ENCODE measurements around the gene ABLIM2.

ABLIM2 gene

DNA sequence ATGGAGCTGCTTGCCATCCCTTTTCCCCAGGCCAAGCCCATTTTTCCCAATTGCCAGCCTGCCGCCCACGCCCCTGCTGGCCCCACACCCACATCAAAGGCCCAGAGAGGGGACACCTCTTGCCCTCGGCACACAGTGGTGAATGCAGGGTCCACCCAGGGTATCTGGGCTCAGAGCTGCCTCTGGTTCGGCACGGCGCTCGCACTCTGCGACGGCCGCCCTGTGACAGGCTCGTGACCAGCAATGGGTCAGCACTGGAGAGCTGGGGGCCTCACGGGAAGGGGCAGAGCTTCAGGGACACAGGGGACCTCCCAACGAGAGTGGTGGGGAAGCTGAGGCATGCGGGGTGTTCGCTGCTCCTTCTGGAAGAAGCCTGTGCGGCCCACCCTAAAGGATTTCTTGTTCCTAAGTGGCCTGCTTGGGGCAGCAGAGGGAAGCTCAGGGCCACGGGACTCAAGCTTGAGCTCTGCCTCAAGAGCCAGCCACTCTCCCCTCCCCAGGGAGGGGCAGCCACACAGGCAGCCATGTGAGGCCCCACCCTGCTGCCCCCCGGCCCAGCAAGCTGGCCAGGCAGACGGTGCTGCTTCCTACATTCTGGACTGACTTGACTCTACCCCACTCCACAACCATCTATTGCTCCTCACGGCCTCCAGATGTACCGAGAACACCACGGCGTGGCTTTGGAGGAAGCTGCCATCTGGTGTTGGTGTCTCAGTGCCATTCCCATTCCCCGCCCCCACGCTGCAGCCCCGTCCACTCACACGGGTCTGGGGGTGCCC lies 73.7 kb downstream of the ABLIM2 start:
- no peak for DNase-seq (ENCODE audit: low read depth, low spot score)

- no peak for DNase-seq (ENCODE audit: low read depth, low spot score)
Measured at GRCh38 chr4:8084031-8084660, 74.5 kb downstream of the ABLIM2 start.

- DNase-seq (ENCODE audit: low read depth, low spot score) = no peak
Measured at GRCh38 chr4:8083086-8083825, 75.4 kb downstream of the ABLIM2 start.

GRCh38 chr4:8082517-8083055 lies 76.0 kb downstream of the ABLIM2 start:
- DNase-seq (ENCODE audit: low read depth, low spot score) = no peak

- no peak for DNase-seq (ENCODE audit: low read depth, low spot score)
Measured at GRCh38 chr4:8081621-8082516, 76.7 kb downstream of the ABLIM2 start.

DNA sequence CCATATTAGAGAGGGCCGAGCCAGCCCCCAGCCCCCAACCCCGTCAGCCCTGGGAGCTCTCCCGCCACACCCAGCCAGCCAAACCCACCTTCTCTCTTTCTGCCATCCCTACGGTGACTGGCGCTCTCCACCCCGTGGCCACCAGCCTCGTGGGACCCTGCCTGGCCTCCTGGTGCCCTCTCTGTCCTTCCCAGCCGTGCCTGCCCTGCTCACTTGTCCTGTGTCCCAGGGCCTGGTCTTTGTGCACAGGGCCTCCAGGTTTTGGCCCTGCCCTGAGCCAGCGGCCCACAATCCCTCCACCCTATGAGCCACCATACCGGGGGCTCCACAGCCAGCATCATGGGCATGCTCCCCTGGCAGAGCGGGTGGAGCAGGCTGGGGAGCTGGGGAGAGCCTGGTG lies 77.4 kb downstream of the ABLIM2 start:
- DNase-seq (ENCODE audit: low read depth, low spot score) = no peak

DNA sequence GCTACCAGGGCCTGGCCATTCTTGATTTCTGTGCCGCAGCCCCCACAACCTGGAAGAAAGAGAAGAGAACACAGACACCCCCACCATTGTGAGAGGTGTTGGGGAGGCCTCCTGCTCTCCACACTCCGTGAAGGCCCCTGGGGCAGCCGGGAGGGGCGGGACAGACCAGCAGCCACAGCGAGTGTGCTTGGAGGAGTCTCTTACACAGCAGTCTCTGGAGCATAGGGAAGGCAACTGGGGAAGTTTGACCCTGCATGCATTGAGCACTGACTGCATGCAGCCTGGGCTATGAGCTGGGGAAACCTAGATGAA lies 77.9 kb downstream of the ABLIM2 start:
- no peak for DNase-seq (ENCODE audit: low read depth, low spot score)

- DNase-seq (ENCODE audit: low read depth, low spot score) = no peak
Measured at GRCh38 chr4:8079916-8080753, 78.5 kb downstream of the ABLIM2 start.

GRCh38 chr4:8079031-8079885 lies 79.4 kb downstream of the ABLIM2 start:
- DNase-seq (ENCODE audit: low read depth, low spot score) = no peak

- DNase-seq (ENCODE audit: low read depth, low spot score) = no peak
Measured at GRCh38 chr4:8078610-8079015, 80.0 kb downstream of the ABLIM2 start.

- DNase-seq (ENCODE audit: low read depth, low spot score) = no peak
Measured at GRCh38 chr4:8078109-8078494, 80.5 kb downstream of the ABLIM2 start.

DNA sequence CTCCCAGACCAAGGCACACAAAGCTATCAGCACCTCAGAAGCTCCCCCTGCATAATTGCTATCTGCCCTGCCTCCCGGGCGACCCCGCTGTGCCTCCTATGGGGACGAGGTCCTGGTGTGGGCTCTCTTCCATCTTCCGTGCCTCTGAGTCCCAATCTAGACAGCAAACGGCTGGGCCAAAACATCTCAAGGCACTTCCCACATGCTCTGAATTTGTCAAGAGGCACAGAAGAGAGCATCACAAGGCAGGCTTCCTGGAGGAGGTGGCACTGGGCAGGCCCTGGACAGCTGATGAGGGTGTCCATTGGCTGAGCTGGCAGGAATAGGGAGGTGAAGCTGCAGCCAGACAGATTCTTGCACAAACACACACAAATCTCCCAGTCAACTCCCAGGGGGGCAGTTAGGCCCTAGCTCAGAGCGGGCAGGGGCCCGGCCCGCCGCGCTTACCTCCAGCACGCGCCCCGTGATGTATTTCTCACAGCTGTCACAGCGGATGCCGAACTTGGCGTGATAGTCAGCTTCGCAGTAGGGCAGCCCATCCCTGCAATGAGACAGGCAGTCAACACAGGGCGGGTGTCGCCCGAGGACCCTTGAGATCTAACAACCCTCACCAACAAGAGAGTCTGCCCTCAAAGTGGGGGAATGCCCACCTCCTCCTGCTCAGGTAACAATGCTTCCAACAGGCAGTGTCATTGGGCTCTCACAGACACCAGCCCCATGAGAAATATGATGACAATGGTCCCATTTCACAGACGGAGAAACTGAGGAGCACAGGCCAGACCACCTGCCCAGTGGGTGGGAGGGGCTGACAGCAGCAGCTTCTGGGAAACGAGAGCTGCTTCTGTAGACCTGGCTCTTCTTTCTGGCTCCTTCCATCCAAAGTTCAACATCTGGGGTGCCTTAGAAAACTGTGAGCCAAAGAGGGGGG lies 81.2 kb downstream of the ABLIM2 start:
- no peak for DNase-seq (ENCODE audit: low read depth, low spot score)

GRCh38 chr4:8076023-8076422 lies 82.6 kb downstream of the ABLIM2 start:
- no peak for DNase-seq (ENCODE audit: low read depth, low spot score)

- DNase-seq (ENCODE audit: low read depth, low spot score) = no peak
Measured at GRCh38 chr4:8073206-8073863, 85.3 kb downstream of the ABLIM2 start.

DNA sequence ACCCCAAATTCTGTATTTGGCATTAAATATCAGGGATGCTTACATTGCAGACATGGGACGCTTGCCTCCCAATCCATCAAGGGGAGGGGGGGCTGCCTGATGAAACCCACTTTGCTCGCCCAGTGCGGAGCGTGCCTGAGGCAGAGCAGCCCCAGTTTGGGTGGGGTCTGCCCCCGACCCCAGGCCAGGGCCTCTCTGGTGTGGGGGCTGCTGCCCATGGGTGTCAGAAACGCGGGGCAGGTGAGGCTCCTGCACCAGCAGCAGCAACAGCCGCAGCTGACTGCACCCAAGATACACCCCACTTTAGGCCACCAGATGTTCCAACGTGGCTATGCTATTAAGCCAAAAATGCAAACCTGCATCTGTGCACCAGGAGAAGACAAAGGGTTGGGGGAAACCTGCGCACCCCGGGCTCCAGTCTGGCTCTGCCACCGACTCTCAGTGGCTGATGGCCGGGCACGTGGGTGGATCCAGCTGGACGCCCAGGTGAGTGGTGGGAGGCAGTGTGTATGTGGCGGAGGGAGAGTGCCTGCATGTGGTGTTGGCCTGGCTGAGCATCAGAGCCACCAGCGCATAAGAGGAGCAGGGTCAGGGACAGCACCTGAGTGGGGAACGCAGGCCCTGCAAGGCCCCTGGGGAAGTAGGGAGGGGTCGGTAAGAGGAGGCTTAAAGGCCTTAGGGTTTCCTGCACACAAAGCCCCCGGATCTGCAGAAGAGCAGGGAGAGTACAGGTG lies 86.2 kb downstream of the ABLIM2 start:
- no peak for DNase-seq (ENCODE audit: low read depth, low spot score)

GRCh38 chr4:8071766-8072165 lies 86.8 kb downstream of the ABLIM2 start:
- no peak for DNase-seq (ENCODE audit: low read depth, low spot score)
